HCT116 (cell line): ENCODE results near the gene NEURL1. TPM values are rescaled to one million over a fixed set of nuclear protein-coding genes. Genes with fewer than 3 reads are reported as not detected.

Source experiments
- ATAC-seq: fragments of 200-7000 bp; cut with Tn5 transposase; 2 replicates; pipeline ENCODE4 v1.9.1; 2020; ENCODE audit warnings: mild to moderate bottlenecking, moderate library complexity
- BruUV-seq: library from RNA; stranded (reverse); fragments of 400-500 nt; replicated peaks from 2 replicates; lab custom pipeline; 2021; lab: Mats Ljungman, UMichigan
- CTCF ChIA-PET: fragments of 300-600 bp; sonication (Branson Sonifier 250); formaldehyde crosslinking; loops from one replicate; lab custom pipeline; 2021; ENCODE audit warnings: antibody characterized with exemption; lab: Charles Lee
- POLR2A ChIA-PET: fragments of 300-600, 350-600 bp; sonication (Branson Sonifier 250); formaldehyde crosslinking; loops from one replicate; lab custom pipeline; 2021; ENCODE audit warnings: antibody characterized with exemption; lab: Charles Lee
- RAD21 ChIA-PET, 2 experiments: fragments of 300-600 bp; sonication (Branson Sonifier 250); formaldehyde crosslinking; loops; one replicate each; lab custom pipeline; 2023; ENCODE audit warnings: low total read pairs in 2 of 2; ENCODE audit not compliant: uncharacterized antibody in 2 of 2, unreplicated experiment in 2 of 2, low non-redundant PET in 1 of 2; lab: Charles Lee
- DNase-seq: peaks from one replicate; pipeline ENCODE4 v3.0.0-alpha.2; 2010; ENCODE audit warnings: low read depth, low spot score
- H2AFZ ChIP-seq: fragments of 200-600 bp; shearing (Covaris generic), sonication (generic); 2 replicates; pipeline ENCODE4 v1.6.1; 2017; ENCODE audit warnings: low read depth, mixed run types, mixed read lengths, antibody characterized with exemption, low read length; ENCODE audit not compliant: poor library complexity, severe bottlenecking
- H3K27ac ChIP-seq: 2 replicates; pipeline ENCODE4 v1.5.1; 2012; ENCODE audit warnings: low read depth, low read length
- H3K27me3 ChIP-seq: fragments of 200-600 bp; sonication (generic); 2 replicates; pipeline ENCODE4 v1.6.1; 2016; ENCODE audit warnings: mixed run types, low read length, mixed read lengths; ENCODE audit not compliant: insufficient read depth
- H3K36me3 ChIP-seq, 2 experiments: fragments of 200-500 bp in 1 of 2; fragments of 200-600 bp in 1 of 2; sonication (Bioruptor generic) in 1 of 2; sonication (generic) in 1 of 2; 2 replicates each; pipeline versions ENCODE4 v1.5.1 to v1.6.1; 2014 to 2016; ENCODE audit warnings: low read length in 2 of 2, inconsistent platforms in 1 of 2, mixed read lengths in 1 of 2, mixed run types in 1 of 2; ENCODE audit not compliant: insufficient read depth in 2 of 2, control insufficient read depth in 1 of 2
- H3K4me1 ChIP-seq, 2 experiments: fragments of 200-600 bp in 1 of 2; sonication (generic) in 1 of 2; 2 replicates each; pipeline versions ENCODE4 v1.5.1 to v1.6.1; 2012 to 2017; ENCODE audit warnings: low read length in 2 of 2, inconsistent platforms in 1 of 2, mild to moderate bottlenecking in 1 of 2, mixed read lengths in 1 of 2, mixed run types in 1 of 2, moderate library complexity in 1 of 2; ENCODE audit not compliant: insufficient read depth in 2 of 2, control insufficient read depth in 1 of 2
- H3K4me2 ChIP-seq: fragments of 200-600 bp; sonication (generic); 2 replicates; pipeline ENCODE4 v1.6.1; 2017; ENCODE audit warnings: mixed run types, low read length, mixed read lengths
- H3K4me3 ChIP-seq, 2 experiments: fragments of 200-600 bp in 1 of 2; sonication (generic) in 1 of 2; replicated peaks in 1 of 2; 2 replicates each; pipeline ENCODE4 v1.5.1; 2011 to 2016; ENCODE audit warnings: low read length in 2 of 2, control low read depth in 1 of 2, low read depth in 1 of 2, mild to moderate bottlenecking in 1 of 2, mixed read lengths in 1 of 2, mixed run types in 1 of 2
- H3K79me2 ChIP-seq: fragments of 200-600 bp; sonication (generic); 2 replicates; pipeline ENCODE4 v1.6.1; 2017; ENCODE audit warnings: mild to moderate bottlenecking, mixed run types, low read length, moderate library complexity, mixed read lengths; ENCODE audit not compliant: insufficient read depth
- H3K9ac ChIP-seq: fragments of 200-600 bp; sonication (generic); 2 replicates; pipeline ENCODE4 v1.6.1; 2016; ENCODE audit warnings: low read length, mixed read lengths
- H3K9me2 ChIP-seq: fragments of 200-600 bp; sonication (generic), shearing (Covaris generic); 2 replicates; pipeline ENCODE4 v1.6.1; 2017; ENCODE audit warnings: mixed run types, mild to moderate bottlenecking, moderate library complexity; ENCODE audit not compliant: insufficient read depth
- H3K9me3 ChIP-seq, 2 experiments: fragments of 200-500 bp in 1 of 2; fragments of 200-600 bp in 1 of 2; sonication (Bioruptor generic) in 1 of 2; sonication (generic) in 1 of 2; 2 replicates each; pipeline ENCODE4 v1.6.1; 2014 to 2017; ENCODE audit warnings: low read length in 2 of 2, mixed read lengths in 2 of 2, inconsistent platforms in 1 of 2, low read depth in 1 of 2, mild to moderate bottlenecking in 1 of 2, mixed run types in 1 of 2, moderate library complexity in 1 of 2; ENCODE audit not compliant: control insufficient read depth in 1 of 2, insufficient read depth in 1 of 2
- H4K20me1 ChIP-seq: fragments of 200-600 bp; sonication (generic), shearing (Covaris generic); 2 replicates; pipeline ENCODE4 v1.6.1; 2017; ENCODE audit warnings: mixed run types, mild to moderate bottlenecking, moderate library complexity; ENCODE audit not compliant: insufficient read depth
- ATF3 ChIP-seq: IDR thresholded peaks from 2 replicates; pipeline ENCODE4 v1.6.1; 2012
- CBX3 ChIP-seq: IDR thresholded peaks from 2 replicates; pipeline ENCODE4 v1.6.1; 2012; ENCODE audit warnings: low read depth
- CEBPB ChIP-seq: IDR thresholded peaks from 2 replicates; pipeline ENCODE4 v1.6.1; 2012; ENCODE audit warnings: low read depth
- ELF1 ChIP-seq: IDR thresholded peaks from 2 replicates; pipeline ENCODE4 v1.6.1; 2012; ENCODE audit warnings: low read depth, borderline replicate concordance
- EZH2 ChIP-seq: fragments of 200-600 bp; sonication (generic); IDR thresholded peaks from 2 replicates; pipeline ENCODE4 v1.6.1; 2017; ENCODE audit warnings: antibody characterized with exemption, mixed run types
- EZH2phosphoT487 ChIP-seq: fragments of 200-600 bp; IDR thresholded peaks from 2 replicates; pipeline ENCODE4 v1.6.1; 2018; ENCODE audit warnings: antibody characterized with exemption, borderline replicate concordance
- FOSL1 ChIP-seq: IDR thresholded peaks from 2 replicates; pipeline ENCODE4 v1.6.1; 2012; ENCODE audit warnings: low read depth
- JUND ChIP-seq: IDR thresholded peaks from 2 replicates; pipeline ENCODE4 v1.6.1; 2012
- POLR2A ChIP-seq: IDR thresholded peaks from 2 replicates; pipeline ENCODE4 v1.7.0; 2011; ENCODE audit warnings: borderline replicate concordance; ENCODE audit not compliant: insufficient read depth, insufficient read length; ENCODE audit errors: extremely low read depth
- RAD21 ChIP-seq: IDR thresholded peaks from 2 replicates; pipeline ENCODE4 v1.6.1; 2012; ENCODE audit warnings: low read depth, mild to moderate bottlenecking
- REST ChIP-seq: IDR thresholded peaks from 2 replicates; pipeline ENCODE4 v1.6.1; 2012; ENCODE audit warnings: low read depth
- SIN3A ChIP-seq: IDR thresholded peaks from 2 replicates; pipeline ENCODE4 v1.6.1; 2012; ENCODE audit warnings: low read depth
- SP1 ChIP-seq: IDR thresholded peaks from 2 replicates; pipeline ENCODE4 v1.6.1; 2012; ENCODE audit warnings: low read depth
- TCF7L2 ChIP-seq: IDR thresholded peaks from 2 replicates; pipeline ENCODE4 v1.7.0; 2011; ENCODE audit warnings: borderline replicate concordance, inconsistent platforms; ENCODE audit not compliant: insufficient read depth, insufficient read length; ENCODE audit errors: extremely low read depth
- ZFX ChIP-seq: fragments of 450-650 bp; IDR thresholded peaks from 2 replicates; pipeline ENCODE4 v1.6.1; 2017
- intact Hi-C: fragments of 100-400 bp; cut with micrococcal nuclease; formaldehyde crosslinking; loops from 2 replicates; pipeline ENCODE4 v1.10.0; 2022
- total RNA-seq: library from RNA; stranded (reverse); gene quantifications from one replicate; pipeline ENCODE4 v1.2.1, GENCODE V29; 2021; ENCODE audit not compliant: unreplicated experiment
- TF ChIP-seq, protein P1 (sequence below): IDR thresholded peaks from 2 replicates; pipeline ENCODE4 v1.6.1; 2012

NEURL1 gene
- total RNA-seq, 1 experiment from 2014 or later, result 1.4 TPM

DNA sequence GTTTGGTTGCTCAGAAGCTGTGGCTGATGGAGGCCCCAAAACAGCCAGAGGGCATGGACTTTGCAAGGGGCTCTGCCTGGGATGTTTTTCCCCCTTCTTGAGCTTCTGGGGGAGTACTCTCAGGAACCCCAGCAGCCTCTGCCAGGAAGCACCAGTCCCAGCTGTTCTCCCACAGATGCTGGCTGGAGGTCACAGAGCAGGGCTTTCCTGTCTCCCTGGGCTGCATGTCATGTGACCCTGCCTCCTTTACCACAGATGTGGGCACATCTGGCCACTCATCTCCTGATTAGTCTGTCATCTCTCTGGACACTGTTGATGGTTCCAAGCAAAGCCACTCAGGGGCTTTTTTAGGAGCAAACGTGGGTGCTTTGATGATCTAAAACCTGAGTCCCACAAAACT, 136.7 kb downstream of the NEURL1 start:
- H3K9me3 ChIP-seq, result no peaks in the 10 kb centered on the region
- DNase-seq (no peak), ATAC-seq (no peak)
- H3K27ac ChIP-seq, result no peak overlapping the region
- ChIA-PET POLR2A (no interaction called here), RAD21 (no interaction called here), CTCF (no interaction called here)
- H3K27me3 ChIP-seq, result no peaks in the 10 kb centered on the region
- H4K20me1 ChIP-seq, result no peaks in the 10 kb centered on the region
- peaks cover 2 to 5% of the 10 kb centered on the region in 2 experiments; a peak in 2 of 4 replicates for H3K4me1 ChIP-seq
- no peaks in the 10 kb centered on the region for H3K36me3 ChIP-seq
- H2AFZ ChIP-seq, result no peak overlapping the region
- no peak overlapping the region for H3K4me3 ChIP-seq
- no peaks in the 10 kb centered on the region for H3K9me2 ChIP-seq
- intact Hi-C loops, result no loop called here
- TF ChIP-seq ZFX, result no peak
- no peak for TF ChIP-seq EZH2
- no peak for TF ChIP-seq TCF7L2
- no peak for TF ChIP-seq JUND
- TF ChIP-seq, protein P1, sequence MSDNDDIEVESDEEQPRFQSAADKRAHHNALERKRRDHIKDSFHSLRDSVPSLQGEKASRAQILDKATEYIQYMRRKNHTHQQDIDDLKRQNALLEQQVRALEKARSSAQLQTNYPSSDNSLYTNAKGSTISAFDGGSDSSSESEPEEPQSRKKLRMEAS, result no peak
- TF ChIP-seq ATF3, result no peak
- TF ChIP-seq ELF1, result no peak
- TF ChIP-seq SP1, result no peak
- no peak for TF ChIP-seq SIN3A
- TF ChIP-seq EZH2phosphoT487, result no peak
- TF ChIP-seq CBX3, result no peak
- no peak for TF ChIP-seq POLR2A
- no peak for TF ChIP-seq CEBPB
- TF ChIP-seq REST, result no peak
- no peak for TF ChIP-seq RAD21
- TF ChIP-seq FOSL1, result no peak
- no TSS peak for BruUV-seq
- H3K9ac ChIP-seq, result no peak overlapping the region
- no peak overlapping the region for H3K4me2 ChIP-seq
- H3K79me2 ChIP-seq, result no peaks in the 10 kb centered on the region
